Measurements from ENCODE around the gene ITPRID1.

Gene ITPRID1

GRCh38 chr7:31613604-31614003 lies 99.7 kb downstream of the ITPRID1 start:
- no peak for TF ChIP-seq ZFX (IDR thresholded peaks at IDR 0.05)
- TF ChIP-seq CTCF (conservative IDR thresholded peaks at IDR 0.05): no peak
- H3K27ac ChIP-seq: no peak overlapping the region

- TF ChIP-seq CTCF (conservative IDR thresholded peaks at IDR 0.05) (no peak), ZFX (IDR thresholded peaks at IDR 0.05) (no peak)
- H3K27ac ChIP-seq: no peak overlapping the region
Observed at GRCh38 chr7:31633467-31633866, 119.6 kb downstream of the ITPRID1 start.

GRCh38 chr7:31633894-31634494 lies 120.1 kb downstream of the ITPRID1 start:
- H3K27ac ChIP-seq: no peak overlapping the region
- TF ChIP-seq ZFX (IDR thresholded peaks at IDR 0.05) (no peak), CTCF (conservative IDR thresholded peaks at IDR 0.05) (peak; percentile 78)

GRCh38 chr7:31640381-31640780 lies 126.5 kb downstream of the ITPRID1 start:
- TF ChIP-seq ZFX (IDR thresholded peaks at IDR 0.05) (no peak), CTCF (conservative IDR thresholded peaks at IDR 0.05) (no peak)
- H3K27ac ChIP-seq: no peak overlapping the region

GRCh38 chr7:31642681-31643115 lies 128.8 kb downstream of the ITPRID1 start:
- H3K27ac ChIP-seq: no peak overlapping the region
- TF ChIP-seq CTCF (conservative IDR thresholded peaks at IDR 0.05): no peak
- TF ChIP-seq ZFX (IDR thresholded peaks at IDR 0.05): no peak

GRCh38 chr7:31646942-31647341 lies 133.1 kb downstream of the ITPRID1 start:
- H3K27ac ChIP-seq: no peak overlapping the region

GRCh38 chr7:31647511-31647910 lies 133.6 kb downstream of the ITPRID1 start:
- H3K27ac ChIP-seq: no peak overlapping the region
- no peak for TF ChIP-seq CTCF (conservative IDR thresholded peaks at IDR 0.05)
- TF ChIP-seq ZFX (IDR thresholded peaks at IDR 0.05): no peak

More at GRCh38 chr7:31646942-31647341, 133.1 kb downstream of the ITPRID1 start:
- no peak for TF ChIP-seq CTCF (conservative IDR thresholded peaks at IDR 0.05)
- TF ChIP-seq ZFX (IDR thresholded peaks at IDR 0.05): no peak
